Loucy (cell line): Measurements from ENCODE around the gene PRKCQ.

Experiments
- CTCF ChIP-seq: fragments of 200-600 bp; sonication (generic); conservative IDR thresholded peaks from 2 replicates; pipeline ENCODE4 v1.5.1; 2014; ENCODE audit warnings: mild to moderate bottlenecking, antibody characterized with exemption, low read length
- EZH2phosphoT487 ChIP-seq: fragments of 200-600 bp; IDR thresholded peaks from 2 replicates; pipeline ENCODE4 v1.6.1; 2018; ENCODE audit warnings: antibody characterized with exemption, mild to moderate bottlenecking, moderate library complexity, borderline replicate concordance

GRCh38 chr10:6407034-6407721, 172.9 kb downstream of the PRKCQ start:
- TF ChIP-seq CTCF: no peak
- TF ChIP-seq EZH2phosphoT487: no peak
